HG03521 (cell line): ENCODE measurements around the gene DMBX1.

Experiments
- ATAC-seq: cut with Tn5 transposase; IDR thresholded peaks from one replicate; pipeline ENCODE4 v1.9.1; 2021; ENCODE audit warnings: mild to moderate bottlenecking, moderate library complexity; ENCODE audit not compliant: unreplicated experiment

DMBX1 gene

DNA sequence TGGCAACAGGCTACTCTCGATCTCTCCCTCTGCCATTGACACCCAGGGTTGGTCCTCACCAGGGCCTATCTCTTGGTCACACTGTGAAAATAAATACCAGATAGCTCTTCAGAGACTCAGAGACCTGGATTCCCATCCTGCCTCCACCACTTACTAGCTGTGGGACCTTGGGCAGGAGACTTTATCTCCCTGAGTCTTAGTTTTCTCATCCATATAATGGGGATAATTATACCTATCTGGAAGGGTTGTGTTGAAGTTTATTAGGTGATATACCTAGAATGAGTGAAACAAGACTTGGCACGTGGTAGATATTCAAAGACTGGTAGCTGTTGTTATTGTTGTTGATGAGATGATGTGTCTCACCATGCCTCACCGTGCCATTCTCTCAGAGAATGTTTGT is 7.4 kb downstream of the DMBX1 start:
- no peak for ATAC-seq

DNA sequence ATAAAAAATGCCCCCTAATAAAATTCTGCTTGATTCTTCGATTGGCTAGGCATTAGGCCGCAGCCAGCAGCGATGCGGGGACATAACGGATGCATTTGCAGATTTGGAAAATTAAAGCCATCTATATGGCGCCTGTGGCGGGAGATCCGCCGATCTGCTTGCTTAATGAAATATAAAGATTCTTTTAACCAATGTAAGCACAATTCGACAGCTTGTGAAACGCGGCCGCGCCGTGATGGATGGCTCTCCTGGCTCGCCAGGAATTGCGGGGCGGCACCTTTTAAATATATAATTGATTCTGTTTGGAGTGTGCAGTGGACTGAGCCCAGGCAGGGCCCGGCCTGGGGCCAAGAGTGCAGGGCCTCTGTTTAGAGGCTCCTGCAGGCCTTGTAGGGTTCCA is 8.0 kb downstream of the DMBX1 start:
- ATAC-seq = no peak

DNA sequence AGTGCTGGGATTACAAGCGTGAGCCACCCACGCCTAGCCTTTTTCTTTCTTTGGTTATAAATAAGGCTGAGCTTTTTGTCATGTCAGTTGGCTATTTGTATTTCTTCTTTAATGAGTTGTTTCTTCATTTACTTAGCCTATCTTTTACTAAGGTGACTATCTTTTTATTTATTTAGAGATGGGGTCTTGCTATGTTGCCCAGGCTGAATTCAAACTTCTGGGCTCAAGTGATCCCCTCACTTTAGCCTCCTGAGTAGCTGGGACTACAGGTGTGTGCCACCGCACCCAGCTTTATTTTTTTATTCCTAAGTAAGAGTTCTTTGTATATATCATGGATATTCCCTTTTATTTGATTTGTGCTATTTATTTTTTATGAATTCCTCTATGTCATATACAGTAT is 11.9 kb downstream of the DMBX1 start:
- no peak for ATAC-seq

DNA sequence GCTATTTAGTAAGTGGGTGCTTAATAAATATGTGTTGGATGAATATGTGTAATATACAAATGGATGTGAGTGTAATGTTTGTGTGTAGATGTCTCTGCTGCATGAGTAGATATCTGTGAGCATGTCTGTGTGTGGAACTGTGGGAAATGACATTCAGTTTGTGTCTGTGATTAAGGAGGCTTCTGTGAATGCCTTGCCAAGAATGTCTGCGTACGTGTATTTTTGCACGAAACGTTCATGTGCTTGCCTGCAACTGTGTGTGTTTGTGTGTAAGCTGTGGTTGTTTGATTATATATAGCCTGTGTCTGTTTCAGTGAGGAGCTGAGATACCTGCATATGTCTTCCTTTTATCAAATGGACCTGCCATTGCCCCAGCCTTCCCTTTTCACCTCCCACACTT is 13.8 kb downstream of the DMBX1 start:
- ATAC-seq = no peak

DNA sequence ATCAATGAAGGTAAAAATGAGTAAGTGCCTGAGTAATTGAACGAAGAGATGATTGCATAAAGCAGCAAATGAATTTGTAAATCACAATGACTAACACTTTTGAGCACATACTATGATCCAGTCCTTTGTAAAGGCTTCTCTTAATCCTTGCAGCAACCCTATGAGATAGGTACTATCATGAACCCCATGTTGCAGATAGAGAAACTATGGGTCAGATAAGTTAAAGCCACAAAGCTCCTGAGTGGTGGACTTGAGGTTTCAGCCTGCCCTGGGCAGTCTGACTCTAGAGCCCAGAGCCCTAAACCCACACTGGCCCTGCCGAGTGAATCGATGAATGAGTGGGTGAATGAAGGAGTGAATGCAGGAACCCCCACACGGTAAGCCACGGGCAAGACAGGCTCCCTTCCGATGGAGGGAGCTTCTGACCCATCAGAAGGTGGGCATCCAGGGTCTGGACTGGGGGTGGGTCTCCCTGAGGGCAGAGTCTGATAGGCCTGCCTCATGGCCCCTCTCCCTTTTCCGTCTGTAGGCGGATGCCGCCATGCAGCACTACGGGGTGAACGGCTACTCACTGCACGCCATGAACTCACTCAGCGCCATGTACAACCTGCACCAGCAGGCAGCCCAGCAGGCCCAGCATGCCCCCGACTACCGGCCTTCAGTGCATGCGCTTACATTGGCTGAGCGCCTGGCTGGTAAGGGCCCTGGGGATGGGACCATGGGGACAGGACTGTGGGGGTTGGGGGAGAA is 17.0 kb downstream of the DMBX1 start:
- ATAC-seq = no peak

GRCh38 chr1:46508757-46509156 is 19.1 kb downstream of the DMBX1 start:
- ATAC-seq = no peak

GRCh38 chr1:46510341-46510997 is 20.8 kb downstream of the DMBX1 start:
- no peak for ATAC-seq

- ATAC-seq = no peak
These were observed 21.3 kb downstream of the DMBX1 start for GRCh38 chr1:46510998-46511365.

DNA sequence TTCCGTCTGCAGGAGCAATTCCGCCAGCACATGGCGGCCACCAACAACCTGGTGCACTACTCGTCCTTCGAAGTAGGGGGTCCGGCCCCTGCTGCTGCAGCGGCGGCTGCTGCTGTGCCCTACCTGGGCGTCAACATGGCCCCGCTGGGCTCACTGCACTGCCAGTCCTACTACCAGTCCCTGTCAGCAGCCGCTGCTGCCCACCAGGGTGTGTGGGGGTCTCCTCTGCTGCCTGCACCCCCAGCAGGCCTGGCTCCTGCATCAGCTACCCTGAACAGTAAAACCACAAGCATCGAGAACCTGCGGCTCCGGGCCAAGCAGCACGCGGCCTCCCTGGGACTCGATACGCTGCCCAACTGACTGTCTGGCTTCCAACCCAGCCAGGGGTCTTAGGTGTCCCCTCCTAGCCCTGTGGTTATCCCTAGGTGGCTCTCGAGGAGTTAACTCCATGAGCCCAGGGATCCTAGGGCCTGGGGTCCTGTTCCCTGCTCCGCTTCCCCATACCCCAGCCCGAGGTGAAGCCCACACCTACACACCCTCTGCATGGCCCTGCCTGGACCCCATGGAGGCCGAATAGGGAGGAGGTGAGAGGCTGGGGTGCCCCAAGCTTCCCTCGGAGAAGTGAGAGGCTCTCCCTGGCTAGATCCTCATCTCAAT is 22.6 kb downstream of the DMBX1 start:
- ATAC-seq = no peak

DNA sequence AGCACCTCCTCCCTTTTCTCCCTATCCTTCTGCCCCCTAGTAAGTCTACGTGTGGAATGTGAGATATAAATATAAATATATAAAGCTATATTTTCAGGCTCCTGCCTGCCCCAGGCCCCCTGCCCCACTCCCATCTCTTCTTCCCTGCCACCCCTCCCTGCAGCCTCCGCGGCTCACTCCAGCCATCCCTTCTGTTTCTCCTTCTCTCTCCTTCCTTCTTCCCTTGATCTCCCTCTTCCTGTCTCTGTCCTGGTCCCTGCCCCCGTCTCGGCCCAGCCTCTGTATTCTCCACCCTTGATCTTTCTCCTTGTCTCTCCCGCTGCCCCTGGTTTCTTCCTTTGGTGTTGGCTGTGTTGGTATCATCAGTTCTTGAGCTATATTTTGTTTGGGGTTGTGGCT is 23.2 kb downstream of the DMBX1 start:
- ATAC-seq = no peak

DNA sequence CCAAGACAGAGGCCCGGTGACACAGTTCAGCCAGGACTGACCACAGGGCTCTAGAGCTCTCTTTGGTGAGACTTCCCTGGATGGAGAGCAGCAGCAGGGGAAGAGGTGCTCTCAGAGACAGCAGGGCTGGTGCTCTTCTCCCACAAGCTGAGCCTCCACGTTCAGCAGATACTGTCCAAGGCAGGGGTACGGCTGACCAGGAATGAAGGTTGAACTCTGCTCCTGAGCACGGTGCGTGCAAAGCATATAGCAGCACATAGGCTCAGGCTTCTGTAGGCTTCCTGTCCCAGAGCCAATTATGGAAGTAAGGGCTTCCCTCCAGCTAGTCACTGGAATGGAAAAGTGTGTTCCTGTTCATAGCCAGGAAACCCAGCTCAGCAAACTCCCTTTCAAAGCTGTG is 23.9 kb downstream of the DMBX1 start:
- ATAC-seq = no peak

- ATAC-seq = no peak
These were observed 25.9 kb downstream of the DMBX1 start for GRCh38 chr1:46515576-46515975.

GRCh38 chr1:46516200-46516950 is 26.7 kb downstream of the DMBX1 start:
- ATAC-seq = no peak

GRCh38 chr1:46517010-46517600 is 27.5 kb downstream of the DMBX1 start:
- ATAC-seq = no peak

- no peak for ATAC-seq
These were observed 28.4 kb downstream of the DMBX1 start for GRCh38 chr1:46517932-46518498.

DNA sequence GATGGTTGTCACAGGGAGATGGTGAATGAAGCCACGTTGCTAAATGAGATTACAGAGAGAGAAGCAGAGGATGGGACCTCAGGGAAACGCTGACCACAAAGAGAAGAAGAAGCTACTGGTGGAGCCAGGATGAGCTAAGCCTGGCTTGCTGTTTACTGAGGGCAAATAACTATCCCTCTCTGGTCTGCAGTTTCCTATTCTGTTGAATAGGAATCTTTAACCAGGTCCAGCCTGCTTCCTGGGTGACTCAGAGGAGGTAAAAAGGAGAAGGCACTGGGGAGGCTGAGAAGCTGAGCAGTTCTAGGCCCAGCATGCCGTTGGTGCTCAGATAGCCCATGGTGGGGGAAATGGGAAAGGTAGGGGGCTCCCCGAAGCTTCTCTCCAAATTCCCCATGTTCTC is 29.6 kb downstream of the DMBX1 start:
- no peak for ATAC-seq

DNA sequence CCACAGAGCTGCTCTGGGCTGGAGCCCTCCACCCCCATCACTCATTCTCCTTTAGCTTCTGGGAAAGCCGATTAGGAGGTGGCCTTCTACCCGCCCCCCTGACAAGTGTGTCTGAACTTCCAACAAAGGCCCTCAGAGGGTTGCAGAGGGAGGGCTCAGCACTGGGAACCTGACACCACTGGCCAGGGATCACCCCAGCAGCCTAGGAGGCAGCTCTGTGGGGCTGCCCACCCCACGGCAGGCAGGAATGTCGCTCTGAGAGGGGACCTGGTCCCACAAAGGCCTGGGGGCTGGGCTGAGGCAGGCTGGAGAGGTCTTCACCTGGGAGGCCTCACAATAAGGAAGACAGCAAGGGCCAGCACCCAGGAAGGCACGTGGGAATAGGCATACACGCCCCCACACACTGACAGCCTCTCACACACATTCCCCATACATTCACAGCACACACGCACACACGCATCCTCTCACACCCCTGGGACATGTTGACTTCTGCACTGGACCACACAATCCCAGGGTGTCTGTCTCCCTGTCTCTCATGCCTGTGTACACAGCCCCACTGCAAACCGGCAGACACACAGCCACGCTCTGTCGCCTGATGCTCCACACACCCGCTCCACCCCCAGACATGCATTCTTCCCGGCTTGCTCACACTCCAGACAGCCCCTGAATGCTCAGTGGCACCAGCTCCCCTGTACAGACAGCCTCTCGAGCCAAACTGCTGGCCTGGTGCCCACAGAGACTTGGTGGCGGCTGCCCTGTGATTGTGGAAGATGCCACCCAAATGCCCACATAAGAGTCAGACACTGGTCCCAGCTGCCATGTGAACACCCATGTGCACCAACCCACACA is 30.7 kb downstream of the DMBX1 start:
- ATAC-seq = no peak

GRCh38 chr1:46521414-46521813 is 31.8 kb downstream of the DMBX1 start:
- no peak for ATAC-seq

GRCh38 chr1:46522184-46522968 is 32.7 kb downstream of the DMBX1 start:
- no peak for ATAC-seq
